ENCODE measurements around the gene EIF3J.

Gene EIF3J

DNA sequence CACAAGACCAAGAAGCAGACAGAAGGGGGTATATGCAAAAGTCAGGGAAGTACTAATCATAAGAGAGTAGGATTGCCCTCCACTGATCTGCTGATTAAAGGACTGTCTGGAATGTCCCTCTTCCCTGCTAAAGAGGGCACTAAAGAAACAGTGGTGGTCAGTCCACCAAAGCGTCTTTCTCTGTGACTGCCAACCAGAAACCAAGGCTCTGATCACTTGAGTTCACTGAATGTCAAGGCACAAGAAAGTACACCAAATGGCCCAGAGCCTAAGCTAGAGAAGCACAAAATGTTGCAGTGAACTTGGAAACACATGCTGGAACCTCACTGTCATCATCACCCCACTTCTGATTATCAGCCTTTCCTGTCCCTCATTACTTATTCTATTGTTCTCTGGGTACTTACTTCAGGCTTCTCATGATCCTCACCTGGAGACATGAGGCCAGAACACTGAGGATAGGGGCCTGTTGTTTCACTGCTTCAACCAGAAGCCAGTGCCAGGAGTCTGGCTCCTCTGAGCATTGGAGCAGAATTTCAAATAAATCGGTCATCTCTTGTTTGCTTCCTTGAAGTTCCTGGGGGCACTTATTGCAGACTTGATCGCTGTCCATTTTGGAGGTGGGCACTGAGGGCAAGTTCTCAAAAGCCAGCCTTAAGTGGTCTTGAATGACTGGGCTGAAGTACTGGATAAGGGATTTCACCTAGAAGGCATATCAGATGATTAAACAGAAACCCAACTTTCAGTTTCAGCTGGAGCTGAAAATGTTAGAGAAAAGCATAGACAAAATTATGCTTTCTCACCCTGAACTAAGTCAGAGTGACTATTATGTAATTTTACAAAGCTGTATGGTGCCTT is 58.9 kb downstream of the EIF3J start:
- no peak for DNase-seq

DNA sequence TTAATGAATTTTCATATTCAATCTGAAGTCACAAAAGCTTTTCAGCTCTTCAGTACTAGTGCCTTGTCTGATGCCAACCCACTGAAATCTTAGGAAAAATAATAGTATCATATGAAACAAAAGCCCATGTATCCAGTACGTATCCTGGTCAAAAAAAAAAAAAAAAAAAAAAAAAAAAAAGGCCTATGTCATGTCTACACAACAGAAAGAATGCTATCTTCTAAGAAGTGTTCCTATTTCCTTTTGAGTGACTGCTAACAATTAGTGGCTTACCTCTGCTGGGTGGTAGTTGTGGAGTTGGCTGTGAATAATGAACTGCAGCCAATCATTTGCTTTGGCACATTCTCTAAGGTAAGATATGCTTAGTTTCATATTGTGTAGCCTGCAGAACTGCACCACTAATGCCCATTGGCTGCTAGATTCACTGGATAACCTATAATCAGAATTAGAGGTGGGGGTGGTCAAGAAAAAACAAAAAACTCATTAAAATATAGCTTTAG is 59.6 kb downstream of the EIF3J start:
- no peak for DNase-seq

DNA sequence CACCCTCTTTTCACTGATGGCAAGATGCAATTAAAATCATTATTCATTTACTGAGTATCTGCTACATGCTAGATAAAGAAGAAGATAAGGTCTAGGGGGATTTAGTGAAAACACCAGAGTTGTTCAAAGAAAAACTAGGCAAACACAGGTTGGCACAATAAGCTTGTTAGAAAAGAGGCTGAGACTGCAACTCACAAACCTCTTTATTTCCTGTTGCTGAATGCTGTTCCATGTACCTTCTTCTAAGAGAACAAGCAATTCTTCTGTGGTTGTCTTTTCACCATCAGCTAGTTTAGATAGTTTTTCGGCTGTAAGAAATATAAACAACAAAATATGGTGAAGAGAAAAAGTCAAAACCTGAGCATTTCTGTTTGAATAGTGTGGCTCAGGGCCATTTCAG is 61.1 kb downstream of the EIF3J start:
- no peak for DNase-seq

DNA sequence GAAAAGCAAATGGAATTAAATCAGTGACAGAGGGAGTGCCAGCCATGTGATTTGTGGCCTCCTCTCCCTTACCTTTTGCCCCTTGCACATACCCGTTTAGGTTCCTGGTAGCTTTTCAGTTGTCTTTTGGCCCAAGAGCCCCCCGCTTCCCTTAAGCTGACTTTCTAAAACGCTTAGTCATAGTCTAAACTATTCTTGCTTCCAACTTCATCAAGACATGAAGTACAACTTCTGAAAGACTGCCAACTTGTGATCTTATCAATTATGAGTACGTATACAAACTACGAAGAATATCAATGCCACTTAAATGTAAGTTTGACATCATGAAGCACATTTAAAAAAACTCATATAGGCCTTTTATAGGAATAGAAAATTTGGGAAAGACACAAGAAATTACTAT is 61.9 kb downstream of the EIF3J start:
- DNase-seq, result no peak

DNA sequence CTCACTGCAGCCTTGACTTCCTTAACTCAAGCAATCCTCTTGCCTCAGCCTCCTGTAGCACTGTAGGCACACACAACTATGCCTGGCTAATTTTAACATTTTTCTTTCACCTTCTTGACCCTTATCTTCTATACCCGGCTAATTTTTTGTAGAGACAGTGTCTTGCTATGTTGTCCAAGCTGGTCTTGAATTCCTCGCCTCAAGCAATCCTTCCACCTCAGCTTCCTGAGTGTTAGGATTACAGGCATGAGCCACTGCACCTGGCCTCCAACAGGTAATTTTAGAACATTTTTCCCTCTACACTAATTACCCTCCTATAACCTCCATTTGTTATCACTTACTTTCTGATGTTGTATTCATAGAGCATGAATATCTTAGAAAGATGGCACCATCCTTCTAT is 66.2 kb downstream of the EIF3J start:
- no peak for DNase-seq

DNA sequence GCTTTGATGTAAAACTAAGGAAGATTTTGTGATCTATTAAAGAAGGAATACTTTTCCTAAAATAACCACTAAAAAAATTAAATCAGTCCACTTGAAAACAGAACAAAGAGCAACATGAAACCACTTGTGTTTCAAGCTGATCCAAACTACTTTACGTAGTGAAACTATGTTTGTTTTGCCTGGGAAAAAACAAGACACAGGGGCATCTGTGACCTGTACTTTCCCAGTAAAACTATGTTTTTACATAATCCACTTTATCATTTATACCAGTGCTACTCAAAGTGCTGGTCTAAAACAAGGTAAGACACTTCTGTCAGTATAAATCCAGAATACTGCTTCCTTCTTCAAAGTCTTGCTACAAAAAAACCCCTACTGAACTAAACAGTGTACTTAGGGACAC is 69.8 kb downstream of the EIF3J start:
- no peak for DNase-seq
